Hepatocyte (in vitro differentiated cells): Measurements from ENCODE around the gene GIMAP7. TPM values are rescaled to one million over a fixed set of nuclear protein-coding genes. Genes with fewer than 3 reads are reported as not detected.

Source experiments
- DNase-seq: peaks from one replicate; pipeline ENCODE4 v3.0.0-alpha.2; 2016; ENCODE audit warnings: low spot score
- H2AFZ ChIP-seq: fragments of 200-600 bp; sonication (generic); 2 replicates; pipeline ENCODE4 v1.6.0; 2016; ENCODE audit warnings: antibody characterized with exemption, mild to moderate bottlenecking
- H3K27ac ChIP-seq: fragments of 200-600 bp; sonication (generic); 2 replicates; pipeline ENCODE4 v1.5.1; 2016; ENCODE audit warnings: mild to moderate bottlenecking
- H3K27me3 ChIP-seq: fragments of 200-600 bp; sonication (generic); 2 replicates; pipeline ENCODE4 v1.6.1; 2016
- H3K36me3 ChIP-seq: fragments of 200-600 bp; sonication (generic); replicated peaks from 2 replicates; pipeline ENCODE4 v1.5.1; 2016; ENCODE audit warnings: low read depth; ENCODE audit not compliant: insufficient read depth
- H3K4me1 ChIP-seq: fragments of 200-600 bp; sonication (generic); 2 replicates; pipeline ENCODE4 v1.5.1; 2016; ENCODE audit warnings: mild to moderate bottlenecking, moderate library complexity; ENCODE audit not compliant: insufficient read depth
- H3K4me2 ChIP-seq: fragments of 200-600 bp; sonication (generic); 2 replicates; pipeline ENCODE4 v1.6.0; 2016
- H3K4me3 ChIP-seq: fragments of 200-600 bp; sonication (generic); 2 replicates; pipeline ENCODE4 v1.5.1; 2016; ENCODE audit warnings: mild to moderate bottlenecking
- H3K79me2 ChIP-seq: fragments of 200-600 bp; sonication (generic); 2 replicates; pipeline ENCODE4 v1.6.0; 2017; ENCODE audit warnings: mild to moderate bottlenecking
- H3K9me2 ChIP-seq: fragments of 200-600 bp; sonication (generic); replicated peaks from 2 replicates; pipeline ENCODE4 v1.6.0; 2017; ENCODE audit warnings: mild to moderate bottlenecking; ENCODE audit not compliant: insufficient read depth
- H3K9me3 ChIP-seq: fragments of 200-600 bp; sonication (generic); 2 replicates; pipeline ENCODE4 v1.5.1; 2016; ENCODE audit warnings: low read depth, mild to moderate bottlenecking
- H4K20me1 ChIP-seq: fragments of 200-600 bp; sonication (generic); 2 replicates; pipeline ENCODE4 v1.6.0; 2016; ENCODE audit warnings: mild to moderate bottlenecking; ENCODE audit not compliant: insufficient read depth, poor library complexity, severe bottlenecking
- CTCF ChIP-seq: fragments of 200-600 bp; sonication (generic); IDR thresholded peaks from 2 replicates; pipeline ENCODE4 v1.5.1; 2016; ENCODE audit warnings: antibody characterized with exemption, mild to moderate bottlenecking; ENCODE audit not compliant: poor library complexity
- EZH2 ChIP-seq: fragments of 200-600 bp; sonication (generic); IDR thresholded peaks from 2 replicates; pipeline ENCODE4 v1.6.1; 2016; ENCODE audit warnings: antibody characterized with exemption, mild to moderate bottlenecking, borderline replicate concordance
- EZH2phosphoT487 ChIP-seq: fragments of 200-600 bp; sonication (generic); IDR thresholded peaks from one replicate; pipeline ENCODE4 v1.6.1; 2018; ENCODE audit warnings: antibody characterized with exemption, mild to moderate bottlenecking, low read depth, moderate library complexity; ENCODE audit not compliant: unreplicated experiment, severe bottlenecking
- WGBS: methylation state at CpG from one replicate; pipeline ENCODE4 v1.1.6; 2016; ENCODE audit warnings: low lambda C conversion rate; ENCODE audit errors: missing lambda C conversion rate; 5-methylcytosine and 5-hydroxymethylcytosine counted together
- polyA plus RNA-seq: library from polyadenylated mRNA; unstranded; fragments of >200 nt; fragmentation: Nextera tagmentation; extraction: Ambion mirVana; gene quantifications from 2 replicates; pipeline ENCODE4 v1.2.1, GENCODE V29; 2016
- total RNA-seq: library from RNA; depleted of rRNA; stranded (reverse); fragments of >200 nt; gene quantifications from 2 replicates; pipeline ENCODE4 v1.2.3, GENCODE V29; 2014

The GIMAP7 gene
- total and polyA plus RNA-seq, 2 experiments from 2014 or later = 0.19 to 0.33 TPM

GRCh38 chr7:150511048-150511447 is 3.6 kb upstream of the GIMAP7 start:
- no peak overlapping the region for H3K4me2 ChIP-seq
- H3K4me1 ChIP-seq = peaks cover 3% of the 10 kb centered on the region
- no peak for DNase-seq
- H2AFZ ChIP-seq = no peak overlapping the region
- no peak overlapping the region for H3K4me3 ChIP-seq
- H3K27ac ChIP-seq = no peak overlapping the region
- H3K27me3 ChIP-seq = no peaks in the 10 kb centered on the region
- no peaks in the 10 kb centered on the region for H4K20me1 ChIP-seq
- WGBS = 72% methylated on average over 2 of the region's 2 CpGs
- TF ChIP-seq EZH2phosphoT487 (no peak), CTCF (no peak), EZH2 (no peak)
- no peaks in the 10 kb centered on the region for H3K9me3 ChIP-seq
- no peaks in the 10 kb centered on the region for H3K9me2 ChIP-seq
- H3K79me2 ChIP-seq = no peaks in the 10 kb centered on the region
- H3K36me3 ChIP-seq = no peaks in the 10 kb centered on the region

DNA sequence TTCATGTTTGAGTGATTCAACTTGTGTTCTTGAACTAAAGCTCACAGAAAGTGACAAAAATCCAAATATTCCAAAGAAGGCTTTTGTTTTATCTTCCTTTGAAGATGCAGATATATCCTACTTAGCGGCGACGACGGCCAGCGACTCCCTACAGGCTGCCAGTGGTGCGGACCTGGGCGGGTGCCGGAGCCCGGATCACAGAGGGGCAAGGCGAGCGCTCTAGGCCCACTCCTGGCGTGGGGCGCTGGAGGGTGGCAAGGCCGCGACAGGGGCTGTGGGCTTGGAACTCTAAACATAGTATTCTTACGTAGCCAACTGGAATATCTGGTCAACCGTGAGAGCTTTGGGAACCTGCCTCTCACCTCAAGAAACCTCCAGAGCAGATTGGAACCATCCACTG is 914 bp upstream of the GIMAP7 start:
- Histone ChIP-seq H3K9me2 (no peaks in the 10 kb centered on the region), H3K36me3 (no peaks in the 10 kb centered on the region), H3K79me2 (no peaks in the 10 kb centered on the region), H3K4me3 (no peak overlapping the region), H3K27ac (no peak overlapping the region), H3K4me1 (peaks cover 3% of the 10 kb centered on the region), H2AFZ (no peak overlapping the region), H4K20me1 (no peaks in the 10 kb centered on the region), H3K27me3 (no peaks in the 10 kb centered on the region), H3K4me2 (no peak overlapping the region), H3K9me3 (no peaks in the 10 kb centered on the region)
- DNase-seq = no peak
- TF ChIP-seq CTCF (no peak), EZH2 (no peak), EZH2phosphoT487 (no peak)
- 91% methylated on average over 17 of the region's 17 CpGs for WGBS

DNA sequence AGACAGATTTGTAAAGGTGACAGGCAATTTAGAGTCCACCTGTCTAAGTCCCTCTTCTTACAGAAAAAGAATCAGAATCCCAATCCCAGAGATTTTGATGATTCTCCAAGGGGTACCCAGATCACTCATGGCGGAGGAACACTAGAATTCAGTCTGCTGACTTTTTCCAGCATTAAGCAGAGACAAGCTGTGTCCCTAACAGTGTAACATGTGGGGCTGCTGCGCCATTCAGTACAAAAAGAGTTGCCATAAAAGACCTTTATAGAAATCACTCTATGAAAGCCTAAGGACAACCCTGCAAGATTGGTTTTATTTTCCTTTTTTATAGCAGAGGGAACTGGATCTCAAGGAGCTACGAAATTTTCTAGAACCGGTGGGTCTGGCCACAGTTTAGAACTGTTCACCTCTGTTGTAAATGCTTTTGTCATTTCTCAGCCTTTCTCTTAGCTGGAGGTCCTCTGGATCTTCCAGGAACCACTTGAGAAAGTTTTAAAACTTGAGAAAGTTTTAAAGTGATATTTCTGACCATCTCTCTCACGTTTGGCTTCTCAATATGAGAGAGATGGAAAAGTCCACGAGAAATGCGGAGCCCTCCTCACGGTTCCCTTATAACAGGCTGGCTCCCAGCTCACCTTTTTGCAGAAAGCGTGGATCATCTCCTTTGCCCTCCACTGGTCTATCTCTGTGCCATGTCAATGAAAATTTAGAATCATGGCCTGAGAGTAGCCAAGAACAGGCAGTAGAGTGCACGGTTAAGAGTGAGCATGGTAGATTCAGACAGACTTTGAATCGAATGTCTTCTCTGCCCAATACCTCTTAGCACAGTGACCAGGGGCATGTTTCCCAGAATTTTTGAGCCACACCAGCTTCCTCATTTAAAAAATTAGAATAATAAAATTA is 826 bp downstream of the GIMAP7 start:
- no peaks in the 10 kb centered on the region for H3K9me2 ChIP-seq
- WGBS = 87% methylated on average over 11 of the region's 11 CpGs
- no peak overlapping the region for H3K4me3 ChIP-seq
- H3K9me3 ChIP-seq = no peaks in the 10 kb centered on the region
- H3K27ac ChIP-seq = no peak overlapping the region
- DNase-seq = no peak
- peaks cover 3% of the 10 kb centered on the region for H3K4me1 ChIP-seq
- H4K20me1 ChIP-seq = no peaks in the 10 kb centered on the region
- TF ChIP-seq CTCF (no peak), EZH2phosphoT487 (no peak), EZH2 (no peak)
- no peaks in the 10 kb centered on the region for H3K79me2 ChIP-seq
- H3K36me3 ChIP-seq = no peaks in the 10 kb centered on the region
- H3K4me2 ChIP-seq = no peak overlapping the region
- H2AFZ ChIP-seq = no peak overlapping the region
- no peaks in the 10 kb centered on the region for H3K27me3 ChIP-seq
